Measurements from ENCODE around the gene PPP2R3A.
"Not testable (repeated sequence)": the region's sequence is repeated elsewhere in the genome, so short reads cannot be mapped to it uniquely, and the experiment has no call there.

Gene PPP2R3A

GRCh38 chr3:136122006-136122405, 156.5 kb downstream of the PPP2R3A start:
- peak; percentile 10 for DNase-seq (ENCODE audit: low read depth, low spot score)
- H3K4me3 ChIP-seq (ENCODE audit: low read depth, low read length), result no peak overlapping the region
- TF ChIP-seq CTCF (IDR thresholded peaks at IDR 0.05; ENCODE audit: low read depth, low read length), result no peak
- in situ Hi-C loops (cut with HindIII; ENCODE audit: low sequenced_read_pairs), result no loop called here

- DNase-seq (ENCODE audit: low read depth, low spot score); in situ Hi-C loops (cut with HindIII; ENCODE audit: low sequenced_read_pairs); H3K4me3 ChIP-seq (ENCODE audit: low read depth, low read length): not testable (repeated sequence)
Measured at GRCh38 chr3:136131647-136132046, 166.1 kb downstream of the PPP2R3A start.

DNA sequence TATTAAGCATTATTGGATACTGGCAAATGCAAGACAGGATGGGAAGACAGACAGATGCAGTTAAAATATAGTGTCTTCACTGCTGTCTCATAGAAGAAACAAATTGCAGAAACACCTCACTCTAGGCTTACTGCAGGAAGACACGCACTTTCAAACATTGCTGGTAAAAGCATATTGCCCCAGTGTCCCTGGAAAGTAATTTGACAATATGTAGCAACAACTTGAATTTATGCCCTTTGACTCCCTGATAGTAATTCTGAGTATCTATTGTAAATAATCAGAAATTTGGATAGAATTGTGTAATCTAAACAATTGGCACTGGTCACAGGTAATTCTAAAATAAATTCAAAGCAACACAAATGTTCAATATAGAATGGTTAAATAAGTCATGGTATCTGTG, 168.6 kb downstream of the PPP2R3A start:
- no peak overlapping the region for H3K4me3 ChIP-seq (ENCODE audit: low read depth, low read length)
- in situ Hi-C loops (cut with HindIII; ENCODE audit: low sequenced_read_pairs), result no loop called here

GRCh38 chr3:136135039-136135802, 169.7 kb downstream of the PPP2R3A start:
- TF ChIP-seq CTCF (IDR thresholded peaks at IDR 0.05; ENCODE audit: low read depth, low read length), result no peak
- no peak for DNase-seq (ENCODE audit: low read depth, low spot score)
- no peak overlapping the region for H3K4me3 ChIP-seq (ENCODE audit: low read depth, low read length)
- in situ Hi-C loops (cut with HindIII; ENCODE audit: low sequenced_read_pairs), result no loop called here

More for the DNA sequence above, 168.6 kb downstream of the PPP2R3A start:
- no peak for DNase-seq (ENCODE audit: low read depth, low spot score)
- TF ChIP-seq CTCF (IDR thresholded peaks at IDR 0.05; ENCODE audit: low read depth, low read length), result no peak

GRCh38 chr3:136136454-136136853, 170.9 kb downstream of the PPP2R3A start:
- no peak for TF ChIP-seq CTCF (IDR thresholded peaks at IDR 0.05; ENCODE audit: low read depth, low read length)

GRCh38 chr3:136141291-136141785, 175.8 kb downstream of the PPP2R3A start:
- in situ Hi-C loops (cut with HindIII; ENCODE audit: low sequenced_read_pairs), result no loop called here
- no peak overlapping the region for H3K4me3 ChIP-seq (ENCODE audit: low read depth, low read length)
- no peak for DNase-seq (ENCODE audit: low read depth, low spot score)
- no peak for TF ChIP-seq CTCF (IDR thresholded peaks at IDR 0.05; ENCODE audit: low read depth, low read length)

More at GRCh38 chr3:136136454-136136853, 170.9 kb downstream of the PPP2R3A start:
- H3K4me3 ChIP-seq (ENCODE audit: low read depth, low read length), result no peak overlapping the region
- in situ Hi-C loops (cut with HindIII; ENCODE audit: low sequenced_read_pairs), result no loop called here
- DNase-seq (ENCODE audit: low read depth, low spot score), result no peak

- TF ChIP-seq CTCF (IDR thresholded peaks at IDR 0.05; ENCODE audit: low read depth, low read length), result no peak
- H3K4me3 ChIP-seq (ENCODE audit: low read depth, low read length), result no peak overlapping the region
- in situ Hi-C loops (cut with HindIII; ENCODE audit: low sequenced_read_pairs), result no loop called here
- peak; percentile 34 for DNase-seq (ENCODE audit: low read depth, low spot score)
Measured at GRCh38 chr3:136141891-136142290, 176.4 kb downstream of the PPP2R3A start.
